Measurements from ENCODE around the gene NUDT16L1.
A peak's percentile ranks its signal among the peaks of the same experiment; 100 is the strongest.

The NUDT16L1 gene

DNA sequence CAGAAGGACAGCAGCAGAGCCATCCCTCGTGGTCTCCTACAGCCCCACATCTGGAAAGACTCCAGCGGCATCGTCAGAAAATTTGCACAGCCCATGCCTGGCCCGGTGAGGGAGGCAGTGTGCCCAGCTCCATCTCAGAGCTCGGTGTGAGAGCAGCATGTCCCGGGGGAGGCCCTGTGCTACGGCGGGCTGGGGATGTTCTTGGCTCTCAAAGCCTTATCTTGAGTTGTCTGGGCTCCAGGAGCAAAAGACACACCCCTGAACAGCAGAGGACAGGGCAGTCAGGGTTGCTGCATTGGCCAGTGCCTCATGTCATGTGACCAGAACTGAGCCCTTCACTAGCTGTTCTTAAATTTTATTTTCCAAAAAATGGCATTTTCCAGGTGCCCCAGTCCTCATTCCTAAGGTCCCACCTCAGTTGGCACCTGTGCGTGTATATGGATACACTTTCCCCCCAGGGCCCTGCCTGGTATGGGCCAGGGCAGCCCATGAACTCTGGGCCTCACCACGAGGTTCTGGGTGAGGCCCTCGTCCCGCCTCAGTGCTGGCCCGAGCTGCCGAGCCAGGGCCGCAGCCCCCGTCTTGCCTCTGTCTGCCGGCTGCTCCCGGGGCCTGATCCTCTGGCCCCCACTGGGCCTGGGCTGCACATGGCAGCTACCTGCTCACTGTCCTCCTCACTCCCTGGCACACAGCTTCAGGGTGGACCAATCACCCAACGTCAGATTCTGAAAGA is 3.0 kb downstream of the NUDT16L1 start:
- DNase-seq, result no peak

DNA sequence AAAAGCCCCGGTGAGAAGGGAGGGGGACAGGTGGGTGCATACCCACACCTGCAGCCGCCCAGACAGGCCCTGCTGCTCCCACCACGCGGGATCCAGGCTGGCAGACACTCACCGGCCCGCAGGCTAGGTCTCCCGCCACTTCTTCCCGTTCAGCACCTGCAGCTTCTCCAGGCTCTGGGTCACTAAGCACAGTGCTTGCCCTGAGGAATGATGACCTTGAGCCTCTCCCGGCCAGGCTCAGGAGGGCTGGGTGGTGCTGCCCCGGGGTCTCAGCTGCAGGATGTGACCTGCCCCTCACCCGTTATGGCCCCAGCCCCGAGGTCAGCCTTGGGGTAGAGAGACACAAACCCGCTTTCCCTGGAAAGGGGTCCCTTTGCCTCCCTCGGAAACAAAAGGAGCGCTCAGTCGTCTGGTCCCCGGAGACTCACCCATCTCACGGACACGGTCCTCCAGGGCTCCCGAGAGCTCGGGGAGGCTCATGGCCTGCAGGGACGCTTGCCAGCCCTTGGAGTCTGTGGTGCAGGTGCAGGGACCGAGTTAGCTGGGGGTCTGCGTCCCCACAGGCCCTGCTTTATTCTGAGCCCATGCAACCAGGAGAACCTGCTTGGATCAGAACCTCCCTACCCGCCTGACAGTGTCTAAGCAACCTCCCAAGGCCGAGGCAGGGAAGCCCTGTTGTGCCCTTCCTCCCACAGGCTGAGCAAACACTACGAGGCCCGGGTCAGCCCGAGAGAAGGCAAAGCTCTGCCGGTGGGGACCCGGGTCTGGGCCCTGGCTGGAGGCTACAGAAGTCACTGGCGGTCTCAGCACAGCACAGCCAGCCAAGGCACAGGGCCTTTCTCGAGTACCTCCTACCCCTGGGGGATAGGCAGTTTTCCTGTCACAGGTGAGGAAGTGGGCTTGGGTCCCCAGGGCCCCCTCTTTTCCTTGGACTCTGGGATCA is 3.8 kb downstream of the NUDT16L1 start:
- peak; percentile 58 for DNase-seq

DNA sequence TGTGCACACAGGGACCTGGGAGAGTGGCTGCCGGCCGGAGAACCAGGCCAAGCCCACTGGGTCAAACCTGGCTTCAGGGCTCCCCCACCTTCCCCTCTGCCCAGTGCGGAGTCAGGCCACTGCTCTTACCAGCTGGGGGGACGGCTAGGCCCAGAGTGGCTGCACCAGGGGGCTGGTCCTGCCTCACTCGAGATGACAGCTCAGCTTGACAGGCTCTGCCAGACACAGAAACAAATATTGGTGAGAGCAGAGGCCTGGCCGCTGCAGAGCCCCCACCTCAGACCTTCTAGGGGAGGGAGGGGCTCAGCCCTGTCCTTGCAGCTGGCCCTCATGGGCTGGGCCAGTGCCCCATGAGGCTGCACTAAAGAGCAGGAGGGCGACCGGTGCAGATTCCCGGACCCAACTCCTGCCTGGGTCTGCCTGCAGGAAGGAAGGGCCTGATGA is 4.5 kb downstream of the NUDT16L1 start:
- DNase-seq, result peak; percentile 55

DNA sequence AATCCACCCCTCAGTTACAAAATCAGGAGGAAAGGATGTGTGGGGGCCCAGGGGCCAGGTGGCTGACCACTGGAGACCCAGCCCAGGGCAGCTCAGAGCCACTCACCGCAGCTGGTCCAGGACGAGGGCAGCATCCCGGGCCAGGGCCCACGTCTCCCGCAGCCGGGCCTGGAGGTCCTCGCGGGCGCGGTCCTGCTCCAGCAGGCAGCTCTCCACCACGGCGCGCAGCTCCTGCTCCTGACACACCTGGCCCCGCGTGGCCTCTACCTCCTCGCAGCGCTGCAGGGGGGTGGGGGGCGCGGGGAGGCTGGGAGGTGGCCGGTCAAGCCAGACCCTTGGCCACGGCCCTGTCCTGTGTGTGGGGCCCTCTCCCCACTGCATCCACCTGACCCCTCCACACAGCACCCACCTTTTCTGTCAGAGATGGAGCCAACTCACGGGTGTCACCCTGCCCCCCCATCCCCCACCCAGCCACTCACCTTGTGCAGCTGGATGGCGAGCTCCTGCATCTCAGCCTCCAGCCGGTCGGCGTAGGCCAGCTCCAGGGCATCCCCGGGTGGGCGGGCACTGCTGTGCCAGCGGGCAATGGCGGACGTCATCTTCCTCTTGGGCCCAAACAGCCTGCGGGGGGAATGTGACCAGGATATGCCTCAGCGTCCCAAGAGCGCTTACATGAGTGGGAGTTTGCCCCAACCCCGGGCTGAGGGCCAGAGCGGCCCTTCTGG is 5.1 kb downstream of the NUDT16L1 start:
- DNase-seq, result no peak

DNA sequence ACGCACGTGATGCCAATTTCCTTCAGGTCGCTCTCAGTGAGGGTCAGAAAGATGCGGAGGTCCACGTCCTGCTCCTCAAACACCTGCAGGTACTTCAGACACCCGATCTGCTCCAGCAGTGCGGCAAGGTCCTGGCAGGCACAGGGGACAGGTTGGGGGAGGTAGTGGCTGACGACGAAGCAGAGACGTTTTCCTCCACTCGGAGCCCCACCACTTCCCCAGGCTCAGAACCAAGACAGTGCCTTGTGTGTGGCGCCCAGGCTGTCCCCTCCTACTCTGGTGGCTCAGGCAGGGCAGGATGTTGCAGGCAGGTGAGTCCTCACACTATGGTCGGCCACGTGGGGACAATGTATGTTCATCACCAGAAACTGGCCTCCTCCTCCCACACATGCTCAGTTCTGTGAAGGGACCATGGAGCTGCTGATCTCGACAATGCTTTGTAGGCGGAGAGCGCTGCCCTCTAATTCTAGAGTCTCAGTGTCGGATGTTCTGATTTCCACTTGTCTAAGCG is 5.7 kb downstream of the NUDT16L1 start:
- DNase-seq, result peak; percentile 54

DNA sequence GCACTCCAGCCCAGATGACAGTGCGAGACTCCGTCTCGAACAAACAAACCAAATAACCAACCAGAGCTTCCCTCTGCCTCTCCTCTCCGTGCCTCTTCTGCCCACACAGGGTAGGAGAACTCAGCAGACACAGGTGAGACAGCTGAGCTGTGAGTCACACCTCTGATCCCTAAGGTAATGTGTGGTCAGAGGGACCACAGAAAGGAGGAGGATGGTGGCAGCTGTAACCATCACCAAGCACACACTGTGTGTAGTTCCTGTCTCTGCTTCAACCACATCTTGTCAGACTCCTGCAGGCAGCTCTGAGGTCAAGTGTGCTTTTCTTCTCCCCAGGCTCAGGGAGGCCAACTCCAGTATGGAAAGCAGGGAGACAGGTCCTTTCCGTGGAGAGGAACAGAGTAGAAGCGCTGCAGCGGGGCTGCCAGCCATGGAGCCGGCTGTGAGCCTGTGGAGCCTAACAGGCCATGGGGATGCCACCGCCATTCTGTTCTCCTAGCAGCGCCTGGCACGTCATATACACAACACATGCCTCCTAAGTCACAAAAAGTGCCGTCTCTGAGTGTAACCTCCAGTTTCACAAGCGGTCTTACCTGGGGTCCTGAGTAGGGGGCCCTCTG is 7.1 kb downstream of the NUDT16L1 start:
- peak; percentile 65 for DNase-seq

DNA sequence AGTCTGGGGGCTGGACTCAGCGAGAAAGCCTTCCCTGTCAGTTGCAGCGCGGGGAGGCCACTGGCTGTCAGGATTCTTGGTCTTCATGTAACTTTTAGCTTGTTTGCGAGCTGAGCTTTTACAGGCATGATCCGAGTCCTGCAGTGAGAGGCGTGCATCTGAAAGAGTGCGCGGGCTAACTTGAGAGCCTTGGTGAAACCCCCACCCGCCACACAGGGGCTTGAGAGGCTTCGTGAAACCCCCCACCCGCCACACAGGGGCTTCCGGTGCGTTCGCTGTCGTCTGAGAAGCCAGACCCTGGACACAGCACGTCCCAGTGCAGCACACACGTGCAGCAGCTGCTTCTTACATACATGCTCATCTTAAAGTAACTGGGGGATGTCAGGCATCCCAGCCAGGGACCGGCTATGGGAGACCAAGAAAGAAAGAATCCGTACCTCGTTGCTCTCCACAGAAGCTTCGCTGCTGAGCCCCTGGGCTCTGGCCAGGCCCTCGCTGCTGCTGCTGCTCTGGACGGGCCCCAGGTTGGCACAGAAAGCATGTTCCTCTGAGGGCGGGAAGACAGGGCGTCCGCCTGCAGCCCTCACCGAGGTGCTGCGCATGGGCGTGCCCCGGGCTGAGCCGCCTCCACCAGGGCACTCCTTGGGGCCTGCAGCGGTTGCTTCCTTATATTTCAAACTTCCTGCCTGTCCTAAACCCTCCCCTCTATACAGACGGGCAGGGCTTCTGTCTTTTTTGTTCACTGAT is 7.8 kb downstream of the NUDT16L1 start:
- no peak for DNase-seq

DNA sequence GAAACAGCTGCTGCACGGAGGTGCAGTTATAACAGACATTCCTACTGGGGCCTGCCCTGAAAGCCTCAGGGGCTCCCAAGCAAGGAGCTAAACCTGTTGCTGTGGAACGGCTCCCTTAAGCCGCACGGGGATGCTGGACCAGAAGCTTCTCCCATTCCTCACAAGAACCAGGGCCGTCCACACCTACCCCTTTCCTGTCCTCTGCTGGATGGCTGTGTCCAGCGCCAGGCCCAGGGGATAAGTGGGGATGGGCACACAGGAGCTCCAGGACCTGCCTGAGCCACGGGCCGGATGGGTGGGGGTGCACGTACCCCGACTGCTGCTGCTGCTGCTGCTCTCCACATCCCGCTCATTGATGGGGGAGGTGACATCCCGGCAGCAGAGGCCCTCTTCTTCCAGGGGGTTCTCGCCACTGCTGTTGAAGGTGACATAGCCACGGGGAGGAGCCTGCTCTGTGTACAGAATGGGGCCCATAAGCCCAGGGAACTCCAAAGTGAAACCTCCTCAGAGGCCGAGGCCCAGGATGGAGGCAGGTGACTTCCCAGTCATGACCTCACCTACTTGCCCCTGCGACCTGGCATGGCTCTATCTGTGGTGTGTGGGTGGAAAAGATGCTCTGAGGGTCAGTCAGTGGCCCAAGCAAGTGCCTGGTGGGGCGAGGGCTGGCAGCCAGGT is 8.6 kb downstream of the NUDT16L1 start:
- no peak for DNase-seq

DNA sequence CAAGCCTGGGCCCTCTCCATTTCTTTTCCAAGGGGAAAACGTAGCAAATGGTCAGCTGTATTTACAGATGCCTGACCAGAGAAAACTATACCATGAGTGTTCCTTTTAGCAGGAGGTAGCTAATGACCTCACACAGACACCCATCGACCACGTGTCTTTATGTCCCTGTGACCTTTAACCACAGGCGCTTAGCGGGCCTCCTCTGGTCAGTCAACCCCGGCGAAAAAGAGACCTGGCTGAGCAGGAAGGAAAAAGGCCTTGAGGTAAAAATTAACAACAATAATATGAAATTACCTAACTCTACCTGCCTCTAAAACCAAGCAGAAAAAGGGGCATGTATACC is 9.1 kb downstream of the NUDT16L1 start:
- no peak for DNase-seq

DNA sequence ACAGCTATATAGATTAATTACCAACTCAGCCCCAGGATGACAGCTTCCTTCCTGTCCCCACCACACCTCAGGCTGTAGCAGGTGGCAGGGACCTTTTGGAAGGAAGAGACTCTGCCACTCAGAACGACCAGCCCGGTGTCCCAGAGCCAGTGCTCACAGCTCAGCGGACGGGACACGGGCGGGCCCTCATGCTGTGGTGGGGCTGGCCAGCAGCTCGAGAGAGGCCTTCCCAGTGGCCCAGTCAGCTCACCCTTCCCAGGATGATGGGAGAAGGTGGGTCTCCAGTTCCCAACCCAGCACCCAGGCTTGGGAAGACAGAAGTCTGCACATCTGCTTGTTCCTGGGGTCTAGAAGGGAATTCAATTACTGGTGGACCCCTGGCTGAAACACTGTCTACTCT is 10.5 kb downstream of the NUDT16L1 start:
- no peak for DNase-seq

DNA sequence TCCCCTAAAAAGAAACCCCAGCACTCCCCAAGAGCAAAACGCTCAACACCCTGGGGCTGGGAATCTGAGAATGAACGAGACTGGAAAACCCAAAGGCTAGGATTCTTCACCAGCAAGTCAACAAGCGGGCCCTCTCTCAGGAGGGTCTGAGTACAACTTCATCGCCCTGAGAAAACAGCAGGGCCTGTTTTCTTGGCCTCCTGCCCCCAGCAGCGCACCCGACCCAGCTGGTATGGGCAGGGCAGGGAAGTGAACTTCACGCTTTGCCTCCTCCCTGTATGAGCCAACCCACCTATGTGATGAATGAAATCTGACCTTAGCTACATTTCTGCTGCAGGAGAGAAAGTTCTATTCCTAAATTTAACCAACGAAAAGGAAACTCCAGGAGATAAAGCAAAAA is 11.1 kb downstream of the NUDT16L1 start:
- no peak for DNase-seq

DNA sequence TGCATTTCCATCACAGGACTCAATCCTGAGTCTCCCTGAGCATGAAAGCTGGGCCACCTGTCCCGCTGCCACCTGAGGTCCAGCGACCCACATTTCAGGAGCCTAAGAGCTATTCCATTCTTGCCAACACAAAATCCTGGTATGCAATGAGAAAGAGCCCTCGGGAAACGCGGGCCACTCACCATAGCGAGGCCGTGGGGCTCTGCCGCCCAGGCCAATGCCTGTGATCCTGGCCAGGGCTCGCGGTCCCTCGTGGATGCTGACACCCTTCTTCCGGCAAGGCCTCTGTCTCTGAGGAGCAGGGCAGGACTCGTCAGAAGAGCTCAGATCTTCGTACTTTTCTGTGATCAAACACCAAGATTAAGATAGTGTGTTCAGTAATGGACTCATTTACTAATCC is 11.6 kb downstream of the NUDT16L1 start:
- no peak for DNase-seq

DNA sequence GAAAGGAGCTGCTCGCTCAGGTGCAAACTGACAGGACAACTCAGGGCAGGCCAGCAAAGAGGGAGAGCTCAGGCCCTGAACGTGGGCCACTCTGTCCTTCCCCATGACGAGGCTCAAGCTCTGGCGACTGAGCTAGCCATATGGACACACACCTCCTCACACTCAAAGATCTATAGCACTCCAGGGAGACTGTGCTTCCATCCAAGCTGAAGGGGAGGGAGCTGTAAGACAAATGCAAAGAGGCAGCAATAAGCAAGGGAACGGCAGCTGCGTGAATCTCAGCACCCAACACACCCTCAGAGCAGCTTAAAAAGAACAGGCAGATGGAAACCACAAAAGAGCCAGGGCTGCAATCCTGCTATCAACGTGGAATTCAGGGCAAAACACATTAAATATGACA is 13.5 kb downstream of the NUDT16L1 start:
- DNase-seq, result no peak

DNA sequence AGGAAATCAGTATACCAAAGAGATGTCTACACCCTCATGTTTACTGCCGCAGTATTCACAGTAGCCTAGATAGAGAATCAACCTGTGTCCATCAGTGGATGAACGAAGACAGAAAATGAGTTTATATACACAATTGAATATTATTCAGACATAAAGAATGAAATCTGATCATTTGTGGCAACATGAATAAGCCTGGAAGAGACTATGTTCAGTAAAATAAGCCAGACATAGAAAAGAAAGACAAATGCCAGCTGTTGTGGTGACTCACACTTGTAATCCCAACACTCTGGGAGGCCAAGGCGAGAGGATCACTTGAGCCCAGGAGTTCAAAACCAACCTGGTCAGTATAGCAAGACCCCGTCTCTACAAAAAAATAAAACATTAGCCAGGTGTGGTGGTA is 16.1 kb downstream of the NUDT16L1 start:
- DNase-seq, result no peak

DNA sequence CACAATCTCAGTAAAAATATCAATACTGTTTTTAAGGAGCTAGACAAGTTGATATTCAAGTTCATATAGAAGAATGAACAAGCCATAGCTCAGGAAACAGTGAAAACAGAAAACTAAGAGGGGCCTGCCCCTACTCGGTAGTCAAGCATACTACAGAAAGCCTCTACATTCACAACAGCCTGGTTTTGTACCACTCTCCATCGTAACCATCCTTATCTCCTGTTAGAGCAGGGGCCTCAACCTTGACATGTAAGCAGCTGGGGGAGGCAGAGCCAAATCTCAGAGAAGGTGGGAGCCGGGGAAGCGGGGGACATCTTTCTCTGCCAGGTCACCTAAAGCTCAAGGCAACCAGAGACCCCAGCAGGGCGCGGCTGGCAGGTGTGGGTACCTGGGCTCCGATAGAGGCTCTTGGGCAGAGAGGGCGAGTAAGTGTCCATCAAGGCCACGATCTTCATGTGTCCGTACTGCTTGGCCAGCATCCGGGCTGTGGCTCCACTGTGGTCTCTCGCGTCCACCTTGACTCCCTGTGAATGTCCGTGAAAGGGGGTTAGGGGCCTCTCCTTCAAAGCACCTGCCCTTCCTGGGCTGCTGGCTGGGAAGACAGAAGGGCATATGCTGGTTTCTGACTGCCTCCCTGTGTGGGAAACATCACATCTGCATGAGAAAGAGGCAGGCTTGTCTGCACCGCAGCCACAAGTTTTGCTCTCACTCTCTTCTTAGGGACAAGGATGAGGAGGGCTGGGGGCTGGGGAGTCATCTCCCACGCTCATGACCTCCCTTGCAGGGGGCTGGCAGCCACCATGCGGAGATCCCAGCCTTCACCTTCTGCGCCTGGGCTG is 20.5 kb downstream of the NUDT16L1 start:
- DNase-seq, result no peak

DNA sequence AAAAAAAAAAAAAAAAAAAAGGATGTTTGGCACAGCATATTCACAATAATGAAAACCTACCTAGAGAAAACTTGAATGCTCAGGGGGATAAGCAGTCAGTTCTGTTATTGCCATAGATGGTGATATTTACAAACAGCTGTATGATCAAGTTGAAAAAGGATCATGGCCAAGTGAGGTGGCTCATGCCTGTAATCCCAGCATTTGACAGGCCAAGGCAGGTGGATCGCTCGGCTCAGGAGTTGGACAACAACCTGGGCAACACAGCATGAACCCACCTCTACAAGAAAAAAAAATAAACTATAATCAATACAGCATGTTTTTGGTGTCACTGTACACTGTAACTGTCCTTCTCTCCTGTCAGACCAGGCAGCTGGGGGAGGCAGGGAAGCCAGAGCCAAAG is 21.6 kb downstream of the NUDT16L1 start:
- no peak for DNase-seq

DNA sequence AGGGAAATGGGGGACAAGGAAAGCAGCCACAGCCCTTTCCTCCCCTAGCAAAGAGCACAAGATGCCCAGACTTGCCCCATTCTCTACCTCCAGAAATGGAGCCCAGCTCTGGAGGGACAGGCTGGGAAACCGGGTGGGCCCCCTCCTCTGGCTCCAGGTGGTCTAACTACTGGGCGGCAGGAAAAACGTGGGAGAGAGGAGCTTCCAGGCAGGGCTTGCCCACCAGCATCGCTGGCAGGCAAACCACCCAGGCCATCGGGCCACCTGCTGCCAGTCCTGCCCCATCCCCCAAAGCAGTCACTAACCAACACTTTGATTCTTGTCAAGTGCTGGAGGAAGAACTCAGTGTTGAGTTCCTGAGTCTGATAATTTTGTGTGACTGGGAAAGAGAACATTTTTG is 25.1 kb downstream of the NUDT16L1 start:
- DNase-seq, result no peak

DNA sequence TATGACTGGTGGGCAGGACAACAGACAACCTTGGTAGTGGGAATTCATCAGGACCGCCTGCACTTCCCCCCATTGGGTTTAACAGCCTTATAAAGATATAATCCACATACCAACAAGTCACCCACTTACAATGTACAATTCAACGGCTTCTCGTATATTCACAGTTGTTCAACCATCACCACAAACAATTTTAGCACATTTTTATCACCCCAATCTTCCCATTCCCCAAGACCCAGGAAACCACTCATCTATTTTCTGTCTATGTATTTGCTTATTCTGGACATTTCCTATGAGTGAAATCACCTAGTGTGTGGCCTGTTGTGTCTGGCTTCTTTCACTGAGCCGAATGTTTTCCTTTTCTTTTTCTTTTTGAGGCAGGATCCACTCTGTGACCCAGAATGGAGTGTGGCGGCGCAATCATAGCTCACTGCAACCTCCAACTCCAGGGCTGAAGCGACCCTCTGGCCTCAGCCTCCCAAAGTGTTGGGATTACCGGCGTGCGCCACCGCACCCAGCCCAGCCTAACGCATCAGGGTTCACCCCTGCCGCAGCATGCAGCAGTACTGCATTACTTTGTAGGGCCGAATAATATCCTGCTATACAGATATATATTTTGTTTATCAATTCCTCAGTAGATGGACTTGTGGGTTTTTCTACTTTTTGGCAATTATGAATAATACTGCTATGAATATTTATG is 29.9 kb downstream of the NUDT16L1 start:
- DNase-seq, result no peak

DNA sequence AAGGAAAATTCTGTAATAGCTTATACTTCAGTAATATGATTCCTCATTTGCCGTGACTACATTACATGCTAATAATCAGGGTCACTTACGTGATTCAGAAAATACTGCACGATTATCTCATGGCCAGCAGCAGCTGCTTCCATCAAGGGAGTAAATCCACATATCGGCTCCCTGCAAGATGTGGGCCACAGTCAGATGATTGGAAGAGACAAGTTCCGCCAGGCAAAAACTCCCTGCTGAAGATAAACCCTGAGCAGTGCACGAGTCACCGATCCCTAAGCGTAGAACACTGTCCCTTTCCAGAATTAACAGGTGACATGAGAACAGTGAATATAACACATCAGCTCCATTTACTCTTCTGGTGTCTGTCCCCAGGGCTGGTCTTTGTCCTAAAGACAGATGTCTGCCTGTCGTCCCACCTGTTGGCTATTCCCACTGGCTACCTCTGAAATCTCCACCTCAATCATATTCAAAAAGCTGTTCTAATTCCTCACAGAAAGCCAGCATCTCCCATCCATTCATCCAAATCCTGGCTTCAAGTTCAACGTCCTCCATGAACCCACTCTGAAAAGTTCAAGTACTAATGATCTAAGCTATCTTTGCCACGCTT is 31.4 kb downstream of the NUDT16L1 start:
- DNase-seq, result no peak
